Panc1 (cell line): ENCODE data around the gene AP3M1.

Source experiments
- CTCF ChIP-seq: fragments of 450-650 bp; IDR thresholded peaks from 2 replicates; pipeline ENCODE4 v1.5.1; 2017; ENCODE audit warnings: mild to moderate bottlenecking
- POLR2AphosphoS5 ChIP-seq: IDR thresholded peaks from 2 replicates; pipeline ENCODE4 v1.6.1; 2012; ENCODE audit warnings: mild to moderate bottlenecking, low read depth, low read length, moderate library complexity
- REST ChIP-seq, 2 experiments: IDR thresholded peaks; 2 replicates each; pipeline ENCODE4 v1.6.1; 2011 to 2012; ENCODE audit warnings: low read depth in 2 of 2, control low read depth in 1 of 2, low read length in 1 of 2, mild to moderate bottlenecking in 1 of 2, moderate library complexity in 1 of 2; ENCODE audit not compliant: insufficient read depth in 1 of 2
- SIN3A ChIP-seq: IDR thresholded peaks from 2 replicates; pipeline ENCODE4 v1.6.1; 2012; ENCODE audit warnings: low read depth, mild to moderate bottlenecking, low read length, moderate library complexity, borderline replicate concordance; ENCODE audit not compliant: insufficient read depth
- TCF7L2 ChIP-seq: IDR thresholded peaks from 2 replicates; pipeline ENCODE4 v1.6.1; 2011; ENCODE audit warnings: mild to moderate bottlenecking, low read depth, low read length, inconsistent platforms

- no peak for TF ChIP-seq CTCF
- TF ChIP-seq REST (IDR thresholded peaks at IDR 0.05; ENCODE audit: insufficient read depth in 1 of 2, low read depth in 2 of 2, low read length in 1 of 2), result no peak
- TF ChIP-seq SIN3A, result no peak
- no peak for TF ChIP-seq POLR2AphosphoS5
- TF ChIP-seq TCF7L2, result no peak
These were observed 79.5 kb downstream of the AP3M1 start for GRCh38 chr10:74071157-74071556.
